ENCODE results near the gene RAB33B.

- TF ChIP-seq CTCF (IDR thresholded peaks at IDR 0.05; ENCODE audit: low read length), result no peak
- TF ChIP-seq EZH2 (IDR thresholded peaks at IDR 0.05; ENCODE audit: borderline replicate concordance, low read length), result no peak
Measured at GRCh38 chr4:139458999-139459398, 5.1 kb downstream of the RAB33B start.

Measured in OCI-LY1 (cell line).